HG02763 (cell line): ENCODE measurements around the gene HOXD11.

Experiments used
- ATAC-seq: cut with Tn5 transposase; IDR thresholded peaks from one replicate; pipeline ENCODE4 v1.9.1; 2021; ENCODE audit warnings: mild to moderate bottlenecking, moderate library complexity; ENCODE audit not compliant: unreplicated experiment

The HOXD11 gene

DNA sequence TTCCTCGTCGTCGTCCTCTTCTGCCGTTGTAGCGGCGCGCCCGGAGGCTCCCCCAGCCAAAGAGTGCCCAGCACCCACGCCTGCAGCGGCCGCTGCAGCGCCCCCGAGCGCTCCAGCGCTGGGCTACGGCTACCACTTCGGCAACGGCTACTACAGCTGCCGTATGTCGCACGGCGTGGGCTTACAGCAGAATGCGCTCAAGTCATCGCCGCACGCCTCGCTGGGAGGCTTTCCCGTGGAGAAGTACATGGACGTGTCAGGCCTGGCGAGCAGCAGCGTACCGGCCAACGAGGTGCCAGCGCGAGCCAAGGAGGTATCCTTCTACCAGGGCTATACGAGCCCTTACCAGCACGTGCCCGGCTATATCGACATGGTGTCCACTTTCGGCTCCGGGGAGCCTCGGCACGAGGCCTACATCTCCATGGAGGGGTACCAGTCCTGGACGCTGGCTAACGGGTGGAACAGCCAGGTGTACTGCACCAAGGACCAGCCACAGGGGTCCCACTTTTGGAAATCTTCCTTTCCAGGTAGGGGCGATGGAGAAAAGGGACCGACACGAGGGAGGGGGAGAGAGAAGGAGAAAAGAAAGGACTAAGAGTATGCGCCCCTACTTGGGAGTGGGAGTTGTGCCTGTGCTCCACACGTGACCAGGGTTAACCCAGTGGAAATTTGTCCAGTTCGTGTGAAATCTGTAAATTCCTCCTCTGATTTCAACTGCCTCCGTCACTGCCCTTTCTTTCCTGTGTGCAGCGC, 13.8 kb upstream of the HOXD11 start:
- no peak for ATAC-seq

DNA sequence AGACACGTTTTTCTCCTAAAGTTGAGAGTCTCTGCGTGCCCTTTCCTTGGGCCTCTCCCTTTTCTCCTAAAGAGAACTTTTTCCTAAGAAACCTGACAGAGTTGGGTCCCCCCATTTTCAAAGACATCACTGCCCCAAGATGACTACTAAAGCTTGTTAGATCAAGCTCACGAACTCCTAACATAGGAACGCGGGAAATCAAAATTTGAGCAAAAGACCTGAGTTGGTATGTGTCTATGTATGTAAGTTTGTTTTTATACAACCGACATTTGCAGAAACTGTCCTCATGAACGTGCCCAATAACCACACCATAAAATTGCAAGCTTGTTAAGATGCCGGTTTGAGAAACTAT, 13.2 kb upstream of the HOXD11 start:
- ATAC-seq, result no peak

DNA sequence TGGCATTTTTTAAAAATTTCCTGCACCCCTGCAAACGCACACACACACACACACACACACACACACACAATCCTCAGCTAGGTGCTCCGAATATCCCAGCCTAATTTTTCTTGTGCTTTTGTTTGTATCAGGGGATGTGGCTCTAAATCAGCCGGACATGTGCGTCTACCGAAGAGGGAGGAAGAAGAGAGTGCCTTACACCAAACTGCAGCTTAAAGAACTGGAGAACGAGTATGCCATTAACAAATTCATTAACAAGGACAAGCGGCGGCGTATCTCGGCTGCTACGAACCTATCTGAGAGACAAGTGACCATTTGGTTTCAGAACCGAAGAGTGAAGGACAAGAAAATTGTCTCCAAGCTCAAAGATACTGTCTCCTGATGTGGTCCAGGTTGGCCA, 12.7 kb upstream of the HOXD11 start:
- ATAC-seq, result no peak

DNA sequence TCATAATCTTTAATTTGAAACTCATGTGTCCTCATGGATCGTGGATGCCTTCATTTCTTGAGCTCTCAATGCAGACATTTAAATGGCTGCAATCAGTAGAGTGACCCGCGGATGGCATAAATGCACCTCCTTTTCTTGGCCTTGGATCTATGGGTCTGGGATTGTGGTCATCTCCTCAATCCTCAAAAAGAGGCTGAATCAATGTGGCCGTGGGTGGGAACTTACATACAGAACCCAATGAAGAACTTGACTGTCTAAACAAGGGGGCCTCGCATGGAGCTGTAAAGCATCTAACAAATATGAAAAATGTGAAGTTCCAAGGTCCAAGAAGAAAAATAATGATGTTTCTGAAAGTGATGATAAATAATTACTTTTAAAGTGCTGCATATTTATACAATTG, 11.7 kb upstream of the HOXD11 start:
- no peak for ATAC-seq

DNA sequence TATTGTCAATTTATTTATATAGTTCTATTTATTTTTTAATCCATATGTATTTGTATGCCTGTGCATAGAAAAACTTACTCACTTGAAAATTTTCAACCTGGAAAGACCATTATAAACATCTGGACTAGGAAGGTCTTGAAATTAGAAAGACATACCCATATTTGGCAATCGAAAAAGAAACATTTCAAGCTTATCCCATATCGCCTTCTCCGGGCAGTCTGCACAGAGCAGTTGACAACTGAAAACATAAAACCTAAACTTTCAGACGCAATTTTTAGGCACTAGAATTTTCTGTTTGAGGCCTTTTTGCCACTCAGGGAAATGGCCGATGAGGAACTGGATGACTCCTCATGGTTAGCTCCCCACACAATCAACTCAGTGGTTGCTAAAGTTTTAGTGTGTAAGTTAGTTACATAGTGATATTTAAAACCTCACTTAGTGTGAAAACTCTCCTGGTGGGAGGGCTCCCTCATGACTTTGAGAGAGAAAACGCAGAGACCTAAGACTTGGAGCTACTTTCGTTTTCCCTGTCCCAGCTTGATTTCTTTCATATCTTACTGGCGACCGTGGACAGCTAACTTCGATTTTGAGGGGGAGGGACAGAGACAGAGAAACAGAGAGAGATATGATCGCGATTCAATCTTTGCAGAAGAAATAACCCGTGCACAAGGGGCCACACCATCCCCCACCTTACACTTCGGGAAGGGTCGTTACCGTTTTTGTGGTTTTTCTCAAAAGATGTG, 10.7 kb upstream of the HOXD11 start:
- ATAC-seq, result no peak

DNA sequence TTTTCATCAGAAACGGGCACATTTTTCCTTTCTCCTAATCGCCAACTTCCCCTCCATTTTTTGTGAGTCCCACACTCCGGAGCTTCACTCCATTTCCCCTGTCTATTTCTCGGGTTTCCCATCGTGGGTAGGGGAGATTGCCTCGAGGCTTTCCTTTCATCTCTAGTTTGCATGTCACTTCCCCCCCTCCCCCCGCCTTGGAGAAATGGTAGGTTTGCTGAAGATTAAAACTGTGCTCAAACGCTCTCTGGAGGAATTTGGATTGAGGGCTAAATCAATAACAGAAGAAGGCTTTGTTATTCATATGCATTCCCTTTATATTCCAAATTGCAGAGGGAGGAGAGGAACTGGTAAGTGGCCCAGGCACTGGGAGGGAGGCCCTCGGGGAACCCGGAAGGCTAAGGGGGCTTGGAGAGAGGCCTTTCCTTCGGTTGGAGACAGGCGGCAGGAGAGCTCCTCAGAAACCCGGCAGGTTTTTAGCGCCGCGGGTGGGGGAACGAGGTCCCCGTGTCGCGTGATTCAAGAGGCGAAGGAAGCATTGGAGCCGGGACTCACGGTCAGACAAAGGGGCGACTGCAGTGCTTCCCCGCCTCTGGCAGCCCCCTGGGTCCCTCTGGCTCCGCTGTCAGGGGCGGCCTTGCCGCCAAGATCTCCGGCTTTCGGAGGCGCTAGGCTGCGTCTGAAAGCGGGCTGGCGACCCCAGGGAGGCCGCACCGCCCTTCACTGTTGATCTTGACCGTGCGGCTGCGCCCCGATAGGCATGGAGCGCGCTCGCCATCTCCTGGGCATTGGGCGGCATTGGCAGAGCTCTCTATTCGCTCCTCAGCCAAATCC, 9.9 kb upstream of the HOXD11 start:
- ATAC-seq, result peak; percentile 76

DNA sequence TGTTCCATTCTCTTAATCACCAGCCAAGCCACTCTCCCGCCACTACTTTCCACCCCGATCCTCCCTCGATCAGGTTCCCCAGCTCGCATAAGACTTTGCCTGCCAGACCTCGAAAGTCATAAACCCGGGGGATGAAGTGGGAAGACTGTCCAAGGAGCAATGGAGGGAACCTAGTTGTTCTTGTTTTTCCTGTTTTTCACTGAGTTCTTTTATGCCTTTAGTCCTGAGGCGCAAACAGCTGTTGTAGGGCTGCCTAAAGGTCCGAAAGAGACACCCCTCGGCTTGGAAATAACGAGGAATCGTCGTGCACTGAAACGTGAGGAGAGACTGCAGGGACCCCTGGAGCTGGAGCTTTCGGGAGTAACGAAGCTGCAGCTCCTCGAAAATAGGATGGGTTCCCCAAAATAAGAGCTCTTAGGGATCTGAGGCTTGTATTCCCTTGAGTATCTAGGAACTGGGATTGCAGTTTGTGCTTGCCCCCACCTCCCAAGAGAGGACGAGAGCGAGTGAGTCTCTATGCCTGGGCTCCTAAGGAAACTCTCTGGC, 9.2 kb upstream of the HOXD11 start:
- no peak for ATAC-seq

DNA sequence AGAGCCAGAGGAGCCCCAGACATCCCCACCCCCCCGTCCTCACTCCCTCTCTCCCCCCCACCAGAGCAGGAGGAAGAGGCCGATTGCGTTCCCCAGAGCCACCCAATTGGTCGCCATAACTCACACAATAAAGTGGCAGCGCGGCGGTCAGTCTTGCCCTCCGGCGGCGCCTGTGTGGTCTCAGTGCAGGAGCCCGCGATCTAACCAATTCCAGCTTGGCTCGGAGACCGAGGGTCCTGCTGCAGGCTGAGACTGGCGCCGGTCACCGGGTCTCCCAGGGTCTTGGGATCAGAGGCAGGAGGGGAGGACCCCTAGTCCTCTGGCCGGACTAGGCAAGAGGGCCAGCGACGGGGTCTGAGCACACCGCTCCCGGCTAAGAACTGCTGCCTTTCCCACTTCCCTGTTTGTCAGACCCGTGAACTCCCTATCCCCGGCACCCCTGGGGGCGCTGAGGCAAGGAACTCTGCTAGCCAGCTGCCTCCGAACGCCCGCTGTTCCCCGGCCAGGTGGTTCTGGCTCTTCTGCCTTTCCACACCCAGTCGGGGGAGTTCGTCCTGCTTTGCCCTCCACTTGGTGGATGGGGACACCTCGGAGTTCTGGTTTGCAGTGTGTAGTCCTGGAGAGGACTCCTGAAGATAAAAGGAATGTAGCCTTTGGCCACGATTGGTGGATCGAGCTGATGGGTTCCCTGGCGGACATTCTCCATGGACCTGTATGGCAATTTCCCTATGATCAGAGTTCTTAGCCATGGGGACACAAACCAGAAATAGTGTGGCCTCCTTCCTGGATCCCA, 8.5 kb upstream of the HOXD11 start:
- no peak for ATAC-seq

DNA sequence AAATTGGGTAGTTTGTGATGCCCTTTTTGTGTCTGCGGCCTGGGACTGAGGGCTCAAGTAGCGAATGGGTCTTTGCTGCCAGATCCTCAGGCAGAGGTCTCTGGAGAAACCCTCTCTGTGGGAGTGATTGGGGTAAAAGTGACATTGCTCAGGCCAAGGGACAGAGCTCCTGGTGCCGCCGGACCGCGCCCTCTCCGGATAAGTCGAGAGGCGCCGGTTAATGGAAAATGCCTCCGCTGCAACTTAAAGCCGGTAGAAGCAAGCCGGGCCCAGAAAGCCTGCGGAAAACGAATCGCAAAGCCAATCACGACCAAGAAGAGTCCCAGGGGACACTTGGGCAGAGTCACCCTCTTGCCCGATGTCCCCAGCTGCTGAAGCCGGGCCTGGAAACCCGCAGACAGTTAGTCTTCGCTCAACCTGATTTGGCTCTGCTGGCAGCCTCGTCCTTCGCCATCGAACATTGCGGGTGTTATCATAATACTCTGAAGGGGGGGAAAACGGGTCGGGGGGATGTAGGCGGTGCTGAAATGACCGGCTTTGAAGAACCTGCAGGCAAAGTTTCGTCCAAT, 7.8 kb upstream of the HOXD11 start:
- ATAC-seq, result no peak

DNA sequence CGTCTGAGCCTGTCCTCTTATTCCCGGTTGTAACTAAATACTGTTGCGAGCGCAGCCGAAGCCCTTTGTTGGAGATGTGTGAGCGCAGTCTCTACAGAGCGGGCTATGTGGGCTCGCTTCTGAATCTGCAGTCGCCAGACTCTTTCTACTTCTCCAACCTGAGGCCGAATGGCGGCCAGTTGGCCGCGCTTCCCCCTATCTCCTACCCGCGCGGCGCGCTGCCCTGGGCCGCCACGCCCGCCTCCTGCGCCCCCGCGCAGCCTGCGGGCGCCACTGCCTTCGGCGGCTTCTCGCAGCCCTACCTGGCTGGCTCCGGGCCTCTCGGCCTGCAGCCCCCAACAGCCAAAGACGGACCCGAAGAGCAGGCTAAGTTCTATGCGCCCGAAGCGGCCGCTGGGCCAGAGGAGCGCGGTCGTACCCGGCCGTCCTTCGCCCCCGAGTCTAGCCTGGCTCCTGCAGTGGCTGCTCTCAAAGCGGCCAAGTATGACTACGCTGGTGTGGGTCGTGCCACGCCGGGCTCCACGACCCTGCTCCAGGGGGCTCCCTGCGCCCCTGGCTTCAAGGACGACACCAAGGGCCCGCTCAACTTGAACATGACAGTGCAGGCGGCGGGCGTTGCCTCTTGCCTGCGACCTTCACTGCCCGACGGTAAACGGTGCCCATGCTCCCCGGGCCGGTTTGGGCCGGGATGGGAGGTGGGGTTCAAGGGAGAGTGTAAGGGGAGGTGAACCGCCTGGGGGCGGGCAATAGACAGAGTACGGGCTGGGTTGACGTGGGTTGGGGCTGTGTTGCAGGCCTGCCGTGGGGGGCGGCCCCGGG, 7.1 kb upstream of the HOXD11 start, which contains the start of gene HOXD12:
TSS of gene HOXD12 (plus strand) at position 68 of the 819 bp plus-strand sequence. CDS start at position 75, 7 bp downstream.
- no peak for ATAC-seq

DNA sequence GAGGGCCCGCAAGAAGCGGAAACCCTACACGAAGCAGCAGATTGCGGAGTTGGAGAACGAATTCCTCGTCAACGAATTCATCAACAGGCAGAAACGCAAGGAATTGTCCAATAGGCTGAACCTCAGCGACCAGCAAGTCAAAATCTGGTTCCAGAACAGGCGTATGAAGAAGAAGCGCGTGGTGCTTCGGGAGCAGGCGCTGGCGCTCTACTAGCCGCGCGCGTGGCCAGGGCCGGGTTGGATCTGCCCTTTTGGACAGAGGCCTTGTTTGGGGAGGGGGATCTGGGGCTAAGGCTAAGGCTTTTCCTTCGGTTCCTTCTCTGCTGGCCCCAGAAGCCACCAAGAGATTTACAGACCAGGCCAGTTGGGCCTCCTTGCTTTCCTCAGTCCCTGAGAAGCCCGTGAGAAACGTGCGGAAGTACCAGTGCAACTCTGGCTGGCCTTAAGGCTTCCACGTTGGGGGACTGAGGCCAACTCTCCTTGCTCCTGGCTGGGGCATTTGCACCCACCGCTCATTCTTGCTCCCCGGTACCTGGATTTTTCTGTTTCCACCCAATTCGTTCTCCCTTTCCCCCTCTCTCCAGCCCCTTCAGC, 6.4 kb upstream of the HOXD11 start:
- ATAC-seq, result no peak

DNA sequence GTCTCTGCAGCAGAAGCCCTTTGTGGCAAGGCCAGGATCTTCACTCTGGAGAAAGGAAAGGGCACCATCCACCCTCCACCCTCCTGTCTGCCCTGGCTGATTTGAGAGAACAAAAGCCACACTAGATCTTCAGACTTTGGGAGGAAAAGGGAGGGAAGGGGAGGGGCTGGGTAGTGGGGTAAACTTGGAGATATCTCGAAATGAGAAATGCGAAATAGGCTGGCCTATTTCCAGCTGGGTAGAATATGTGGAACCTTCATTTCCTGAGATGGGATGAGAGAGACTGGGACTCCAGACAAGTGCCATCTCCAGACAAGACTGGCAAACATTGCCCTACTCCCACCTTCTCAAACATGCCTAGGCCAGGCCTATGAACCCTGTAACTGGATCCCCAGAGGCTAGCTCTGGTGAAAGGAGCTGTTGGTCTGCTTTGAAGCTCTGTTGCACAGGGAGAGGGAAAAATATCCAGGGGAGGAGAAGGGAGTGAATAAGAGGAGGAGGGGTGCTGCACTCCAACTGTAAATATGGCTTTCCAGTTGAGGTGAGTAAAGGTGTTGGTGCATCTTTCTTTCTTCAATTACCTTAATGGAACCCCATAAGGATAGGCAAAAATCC, 5.8 kb upstream of the HOXD11 start:
- ATAC-seq, result no peak

DNA sequence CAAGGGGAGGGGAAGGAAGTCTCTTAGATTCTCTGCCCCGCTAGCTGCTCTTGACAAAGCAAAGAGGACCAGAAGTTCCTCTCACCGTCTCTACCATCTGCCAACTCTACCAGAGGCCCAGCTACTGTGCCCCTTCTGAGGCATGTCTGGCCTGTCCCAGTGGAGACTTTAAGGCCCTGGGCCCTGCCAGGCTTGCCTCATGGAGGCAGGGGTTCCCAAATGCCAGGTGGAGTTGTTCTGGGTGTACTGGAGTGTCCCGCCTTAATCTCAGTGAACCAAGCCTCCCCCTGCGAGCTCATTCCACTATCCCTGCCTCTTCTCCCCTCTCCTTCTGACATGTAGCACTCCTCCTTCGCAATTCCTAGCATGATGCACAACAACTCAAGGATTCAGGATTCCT, 5.2 kb upstream of the HOXD11 start:
- no peak for ATAC-seq

DNA sequence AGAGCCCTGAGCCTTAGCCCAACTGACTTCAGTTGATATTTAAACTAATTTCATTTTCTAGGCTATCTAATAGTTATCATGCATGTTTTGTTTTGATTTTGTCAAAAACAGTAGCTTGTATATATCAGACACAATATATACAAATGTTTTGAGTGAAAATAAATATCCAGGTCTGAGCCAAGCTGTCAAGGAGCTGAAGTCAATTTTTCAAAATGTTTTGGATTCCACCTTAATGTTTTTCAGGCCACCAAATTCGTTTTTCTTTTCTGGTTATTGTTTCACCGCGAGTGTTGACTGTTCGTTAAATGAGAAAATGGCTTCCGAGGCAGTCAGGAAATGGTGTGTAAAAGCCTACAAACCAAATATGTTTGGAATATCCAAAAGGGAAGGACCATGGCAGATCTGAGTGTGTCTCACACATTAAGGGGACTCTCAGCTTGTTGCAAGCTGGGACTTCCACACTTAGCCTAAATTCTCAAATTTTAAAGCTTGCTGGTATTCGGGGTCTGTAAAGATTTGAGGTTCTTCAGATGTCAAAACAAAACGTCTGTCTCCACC, 4.7 kb upstream of the HOXD11 start:
- no peak for ATAC-seq

DNA sequence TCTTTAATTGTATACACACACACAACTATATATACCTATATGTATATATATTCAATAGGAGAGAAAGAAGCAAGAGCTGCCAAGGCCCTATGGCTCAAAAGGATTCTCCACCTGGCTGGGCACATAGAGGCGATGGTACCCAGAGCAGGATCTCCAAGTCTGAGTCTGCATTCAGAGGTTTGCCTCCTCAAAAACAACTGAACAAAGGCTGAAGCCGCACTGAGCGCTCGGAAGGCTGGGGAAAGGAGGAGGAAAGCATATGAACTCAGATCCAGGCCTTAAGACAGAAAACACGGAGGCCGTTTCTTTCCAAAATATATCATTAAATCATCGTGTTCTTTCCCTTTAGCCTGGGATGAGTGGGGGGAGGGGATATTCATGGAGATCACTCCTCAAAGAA, 3.9 kb upstream of the HOXD11 start:
- no peak for ATAC-seq

DNA sequence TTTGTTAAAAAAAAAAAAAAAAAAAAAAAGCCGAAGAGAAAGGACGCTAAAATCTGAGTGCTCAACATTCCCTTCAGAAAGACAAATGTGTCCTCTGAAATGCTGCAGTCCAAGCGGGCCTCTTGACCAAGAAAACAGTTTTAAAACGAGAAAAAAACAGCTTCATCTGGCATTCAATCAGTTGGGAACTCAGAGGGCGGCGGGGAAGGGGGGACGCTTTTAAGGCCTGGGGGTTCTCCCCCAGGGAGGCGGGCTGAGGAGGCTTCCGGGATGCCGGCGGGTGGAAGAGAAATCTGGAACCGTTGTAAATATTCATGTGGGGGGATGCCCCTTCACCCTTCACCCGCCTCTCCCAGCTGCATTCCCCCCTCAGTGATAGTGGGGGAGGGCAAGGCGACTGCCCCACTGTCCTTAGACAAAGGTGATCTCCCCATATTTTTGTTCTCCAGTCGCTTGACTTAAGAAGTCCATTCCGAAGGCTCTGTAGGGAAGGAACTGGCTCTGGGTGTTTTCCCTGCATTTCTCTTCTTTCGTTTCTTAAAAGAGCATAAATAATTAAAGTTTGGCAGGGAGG, 3.3 kb upstream of the HOXD11 start:
- ATAC-seq, result no peak

DNA sequence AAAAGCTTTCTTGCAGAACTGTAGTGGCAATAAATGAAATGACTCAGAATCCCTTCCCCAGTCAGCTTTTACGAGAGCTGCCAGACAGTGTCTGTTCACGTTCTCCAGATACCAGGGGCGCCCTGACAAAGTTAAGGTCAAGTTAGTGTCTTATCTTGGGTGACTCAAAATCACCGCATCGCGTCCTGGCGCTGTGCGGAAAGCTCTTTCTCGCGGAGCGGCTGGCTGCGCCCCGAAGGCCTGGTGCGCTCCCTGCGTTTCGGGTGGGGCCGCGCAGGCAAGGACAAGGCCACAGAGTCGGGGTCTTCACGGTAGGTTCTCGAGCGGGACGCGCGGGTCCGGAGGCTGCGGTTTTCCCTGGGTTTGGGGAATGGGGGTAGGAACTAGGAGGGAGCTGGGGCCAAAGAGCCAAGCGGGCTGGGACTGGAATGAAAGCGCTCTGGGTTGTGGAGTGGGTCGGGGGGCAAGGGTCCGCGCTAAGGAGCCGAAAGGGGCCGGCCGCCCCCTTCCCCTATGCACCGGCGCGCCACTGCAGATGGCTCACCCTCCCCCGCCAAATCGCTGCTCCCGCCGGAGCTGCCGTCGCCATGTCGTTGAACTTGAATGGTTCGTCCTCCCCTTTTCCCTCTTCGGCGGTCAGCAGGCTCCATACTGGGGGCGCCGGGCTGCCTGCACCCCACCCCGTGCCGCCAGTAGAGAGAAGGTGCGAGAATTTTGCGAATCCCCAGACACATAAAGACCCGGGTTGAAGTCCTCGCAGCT, 2.6 kb upstream of the HOXD11 start:
- ATAC-seq, result no peak
